ENCODE results near the gene FBXL19.

DNA sequence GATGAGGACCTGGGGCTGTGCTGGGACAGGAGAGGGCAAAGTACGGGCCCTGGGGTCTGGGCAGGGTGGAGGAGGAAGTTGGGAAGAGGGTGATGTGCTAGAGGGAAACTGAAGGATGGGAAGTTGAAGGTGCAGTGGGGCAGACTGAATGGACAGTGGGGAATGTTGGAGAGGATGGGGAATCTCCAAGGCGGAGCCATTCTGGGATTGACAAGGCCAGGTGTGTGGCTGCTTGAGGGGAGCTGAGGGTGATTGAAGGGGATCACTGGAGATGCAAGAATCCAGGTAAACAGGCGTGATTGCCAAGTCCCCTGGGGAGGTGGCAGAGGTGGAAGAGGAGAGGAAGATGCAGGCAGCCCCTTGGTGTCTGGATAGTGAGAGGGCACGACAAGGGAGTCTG lies 53.1 kb downstream of the FBXL19 start:
- TF ChIP-seq GATA2 (IDR thresholded peaks at IDR 0.05; ENCODE audit: low read depth, low read length) (no peak), GATA3 (IDR thresholded peaks at IDR 0.05; ENCODE audit: low read depth, low read length) (no peak)

Data from SH-SY5Y (cell line).